K562 (cell line): Measurements from ENCODE around the gene PIANP. TPM values are rescaled to one million over a fixed set of nuclear protein-coding genes. Genes with fewer than 3 reads are reported as not detected.

Source experiments
- ADNP ChIP-seq: fragments of 200-800 bp; sonication (Bioruptor generic); IDR thresholded peaks from 2 replicates; pipeline ENCODE4 v1.6.1; 2016; ENCODE audit warnings: missing genetic modification characterization, missing compliant biosample characterization
- CBX1 ChIP-seq: sonication (generic); IDR thresholded peaks from 2 replicates; pipeline ENCODE4 v1.6.1; 2016; ENCODE audit warnings: antibody characterized with exemption, low read depth, mild to moderate bottlenecking
- CCAR2 ChIP-seq: fragments of 200-400 bp; formaldehyde crosslinking; IDR thresholded peaks from 2 replicates; pipeline ENCODE4 v1.6.1; 2017; ENCODE audit warnings: mild to moderate bottlenecking, low read depth, low read length
- FIP1L1 ChIP-seq: fragments of 200-400 bp; formaldehyde crosslinking; IDR thresholded peaks from 2 replicates; pipeline ENCODE4 v1.6.1; 2018; ENCODE audit warnings: mild to moderate bottlenecking, low read depth, low read length; ENCODE audit not compliant: poor library complexity, severe bottlenecking
- FOXA1 ChIP-seq: fragments of 450-650 bp; IDR thresholded peaks from 2 replicates; pipeline ENCODE4 v1.6.1; 2016; ENCODE audit warnings: mild to moderate bottlenecking, borderline replicate concordance
- FOXM1 ChIP-seq, 2 experiments: fragments of 450-650 bp in 1 of 2; sonication (generic) in 1 of 2; formaldehyde crosslinking in 1 of 2; IDR thresholded peaks; 2 replicates each; pipeline versions ENCODE4 v1.6.1 to v1.9.0; 2017 to 2022; ENCODE audit warnings: low read depth in 2 of 2, mild to moderate bottlenecking in 2 of 2, missing genetic modification reagents in 1 of 2, moderate library complexity in 1 of 2
- GABPB1 ChIP-seq: sonication (generic); formaldehyde crosslinking; IDR thresholded peaks from 2 replicates; pipeline ENCODE4 v1.8.0; 2022; ENCODE audit warnings: mild to moderate bottlenecking, missing genetic modification reagents
- GATAD2A ChIP-seq: fragments of 450-650 bp; IDR thresholded peaks from 2 replicates; pipeline ENCODE4 v1.6.1; 2017
- GTF2A2 ChIP-seq: IDR thresholded peaks from 2 replicates; pipeline ENCODE4 v1.6.1; 2016; ENCODE audit warnings: mild to moderate bottlenecking, missing genetic modification characterization, missing compliant biosample characterization
- HNRNPK ChIP-seq: fragments of 200-400 bp; formaldehyde crosslinking; IDR thresholded peaks from one replicate; pipeline ENCODE4 v1.6.1; 2018; ENCODE audit warnings: mild to moderate bottlenecking, low read depth, low read length; ENCODE audit not compliant: poor library complexity, severe bottlenecking
- L3MBTL2 ChIP-seq: fragments of 450-650 bp; IDR thresholded peaks from 2 replicates; pipeline ENCODE4 v1.6.1; 2016; ENCODE audit warnings: mild to moderate bottlenecking, moderate library complexity
- MTA3 ChIP-seq: fragments of 450-650 bp; formaldehyde crosslinking; IDR thresholded peaks from 2 replicates; pipeline ENCODE4 v1.6.1; 2017; ENCODE audit warnings: mild to moderate bottlenecking, borderline replicate concordance
- MXI1 ChIP-seq: IDR thresholded peaks from 2 replicates; pipeline ENCODE4 v1.6.1; 2011; ENCODE audit warnings: low read depth, mild to moderate bottlenecking, improper control_type of control experiment, low read length
- MYC ChIP-seq, 2 experiments: fragments of 250-450 bp in 1 of 2; sonication (Bioruptor Pico) in 1 of 2; IDR thresholded peaks; 2 replicates each; pipeline versions ENCODE4 v1.5.1 to v1.6.1; 2012 to 2021; ENCODE audit warnings: low read depth in 2 of 2, borderline replicate concordance in 1 of 2, improper control_type of control experiment in 1 of 2, low read length in 1 of 2, mild to moderate bottlenecking in 1 of 2, moderate library complexity in 1 of 2
- NELFE ChIP-seq: IDR thresholded peaks from 2 replicates; pipeline ENCODE4 v1.6.1; 2011; ENCODE audit warnings: mild to moderate bottlenecking; ENCODE audit not compliant: insufficient read depth, insufficient read length
- OTX1 ChIP-seq: fragments of 450-650 bp; formaldehyde crosslinking; IDR thresholded peaks from 2 replicates; pipeline ENCODE4 v1.4.0; 2022; ENCODE audit warnings: mild to moderate bottlenecking
- PML ChIP-seq: IDR thresholded peaks from 2 replicates; pipeline ENCODE4 v1.6.1; 2012; ENCODE audit warnings: low read length, inconsistent platforms
- SMAD2 ChIP-seq: fragments of 150-350 bp; IDR thresholded peaks from 2 replicates; pipeline ENCODE4 v1.6.1; 2014; ENCODE audit warnings: low read depth, mild to moderate bottlenecking, low read length
- STAG1 ChIP-seq: sonication (generic); formaldehyde crosslinking; IDR thresholded peaks from 2 replicates; pipeline ENCODE4 v1.5.0; 2020; ENCODE audit warnings: missing genetic modification reagents, borderline replicate concordance
- ZNF24 ChIP-seq: fragments of 450-650 bp; IDR thresholded peaks from 2 replicates; pipeline ENCODE4 v1.6.1; 2016
- ZNF347 ChIP-seq: fragments of 450-650 bp; formaldehyde crosslinking; IDR thresholded peaks from 2 replicates; pipeline ENCODE4 v1.4.0; 2020; ENCODE audit warnings: low read depth, mild to moderate bottlenecking, moderate library complexity
- polyA plus RNA-seq, 8 experiments: library from polyadenylated mRNA; depleted of rRNA in 4 of 8; stranded (reverse) in 5 of 8; unstranded in 3 of 8; fragments of >200 nt; fragmentation: Nextera tagmentation in 2 of 8; fragmentation: Illumina TruSeq in 1 of 8; extraction: Ambion mirVana in 2 of 8; extraction: Trizol in 1 of 8; gene quantifications; 2 replicates each; pipeline versions ENCODE4 v1.2.1 to v1.2.3, GENCODE V29; 2011 to 2014; ENCODE audit warnings: inconsistent platforms in 1 of 8, missing spikeins in 1 of 8
- total RNA-seq, 7 experiments: library from RNA; depleted of rRNA in 6 of 7; stranded (reverse); fragments of >200 nt in 6 of 7; fragmentation: Illumina TruSeq in 2 of 7; extraction: Trizol in 2 of 7; gene quantifications; 2 replicates each; pipeline versions ENCODE4 v1.2.1 to v1.2.3, GENCODE V29; 2011 to 2021; ENCODE audit warnings: low replicate concordance in 1 of 7
- TF ChIP-seq, protein P1 (sequence below): fragments of 450-650 bp; formaldehyde crosslinking; IDR thresholded peaks from 2 replicates; pipeline ENCODE4 v1.4.0; 2020; ENCODE audit warnings: mild to moderate bottlenecking, moderate library complexity
- TF ChIP-seq, protein P2 (sequence below): sonication (generic); formaldehyde crosslinking; IDR thresholded peaks from 2 replicates; pipeline ENCODE4 v1.8.1; 2023; ENCODE audit warnings: missing genetic modification reagents, mild to moderate bottlenecking, borderline replicate concordance

The PIANP gene
- total and polyA plus RNA-seq, 9 of the 15 experiments (the other 6 are each of a cell fraction or from before 2014, with no cell fraction given) = 0.07 TPM; not detected in 8

DNA sequence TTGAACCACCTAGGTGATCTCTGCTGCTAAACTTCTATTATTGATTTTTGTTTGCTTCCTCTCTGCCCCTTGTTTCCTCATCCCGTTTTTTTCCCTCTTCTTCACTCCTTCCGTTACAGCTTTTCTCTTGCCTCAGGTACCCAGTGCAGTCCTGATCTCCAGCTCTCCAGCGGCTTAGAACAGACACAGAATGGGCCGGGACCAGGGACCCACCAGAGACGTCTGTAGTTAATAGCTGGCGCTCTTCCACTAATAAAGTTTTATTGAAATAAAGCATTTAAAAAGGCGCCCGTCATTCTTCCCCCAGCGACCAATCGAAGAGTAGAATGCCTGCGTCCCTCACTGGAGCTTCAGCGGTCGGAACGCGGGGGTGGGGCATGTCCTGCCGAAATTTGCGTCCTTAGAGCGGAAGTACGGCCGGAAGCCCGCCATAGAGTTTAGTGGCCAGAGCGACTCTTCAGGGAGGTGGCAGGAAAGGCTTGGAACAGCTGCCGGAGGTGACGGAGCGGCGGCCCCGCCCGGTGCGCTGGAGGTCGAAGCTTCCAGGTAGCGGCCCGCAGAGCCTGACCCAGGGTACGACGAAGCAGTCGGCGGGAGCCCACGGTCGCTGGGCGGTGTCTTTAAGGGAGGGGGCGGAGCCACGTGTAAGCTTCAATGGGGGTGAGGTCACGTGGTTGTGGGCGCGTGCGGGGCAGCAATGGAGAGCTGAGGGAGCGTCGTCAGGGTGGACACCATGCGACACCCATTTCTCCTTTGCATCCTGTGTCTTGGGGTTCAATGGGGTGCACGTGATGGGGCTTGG, 23.2 kb upstream of the PIANP start, which contains the start of gene COPS7A (continued):
- TF ChIP-seq MTA3 = peak; percentile 81
- TF ChIP-seq STAG1 (CRISPR knock-in tag) = 0 out of 2 replicates have a peak, but pooled peaks have one; percentile 25
- no peak for TF ChIP-seq GATAD2A
- TF ChIP-seq CBX1 = peak; percentile 69; the same call in 1 of the 2 replicates
- TF ChIP-seq OTX1 (CRISPR knock-in tag) = no peak
- TF ChIP-seq, protein P1, sequence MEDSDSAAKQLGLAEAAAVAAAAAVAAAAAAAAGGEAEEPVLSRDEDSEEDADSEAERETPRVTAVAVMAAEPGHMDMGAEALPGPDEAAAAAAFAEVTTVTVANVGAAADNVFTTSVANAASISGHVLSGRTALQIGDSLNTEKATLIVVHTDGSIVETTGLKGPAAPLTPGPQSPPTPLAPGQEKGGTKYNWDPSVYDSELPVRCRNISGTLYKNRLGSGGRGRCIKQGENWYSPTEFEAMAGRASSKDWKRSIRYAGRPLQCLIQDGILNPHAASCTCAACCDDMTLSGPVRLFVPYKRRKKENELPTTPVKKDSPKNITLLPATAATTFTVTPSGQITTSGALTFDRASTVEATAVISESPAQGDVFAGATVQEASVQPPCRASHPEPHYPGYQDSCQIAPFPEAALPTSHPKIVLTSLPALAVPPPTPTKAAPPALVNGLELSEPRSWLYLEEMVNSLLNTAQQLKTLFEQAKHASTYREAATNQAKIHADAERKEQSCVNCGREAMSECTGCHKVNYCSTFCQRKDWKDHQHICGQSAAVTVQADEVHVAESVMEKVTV (CRISPR knock-in tag) = no peak
- TF ChIP-seq, protein P2, sequence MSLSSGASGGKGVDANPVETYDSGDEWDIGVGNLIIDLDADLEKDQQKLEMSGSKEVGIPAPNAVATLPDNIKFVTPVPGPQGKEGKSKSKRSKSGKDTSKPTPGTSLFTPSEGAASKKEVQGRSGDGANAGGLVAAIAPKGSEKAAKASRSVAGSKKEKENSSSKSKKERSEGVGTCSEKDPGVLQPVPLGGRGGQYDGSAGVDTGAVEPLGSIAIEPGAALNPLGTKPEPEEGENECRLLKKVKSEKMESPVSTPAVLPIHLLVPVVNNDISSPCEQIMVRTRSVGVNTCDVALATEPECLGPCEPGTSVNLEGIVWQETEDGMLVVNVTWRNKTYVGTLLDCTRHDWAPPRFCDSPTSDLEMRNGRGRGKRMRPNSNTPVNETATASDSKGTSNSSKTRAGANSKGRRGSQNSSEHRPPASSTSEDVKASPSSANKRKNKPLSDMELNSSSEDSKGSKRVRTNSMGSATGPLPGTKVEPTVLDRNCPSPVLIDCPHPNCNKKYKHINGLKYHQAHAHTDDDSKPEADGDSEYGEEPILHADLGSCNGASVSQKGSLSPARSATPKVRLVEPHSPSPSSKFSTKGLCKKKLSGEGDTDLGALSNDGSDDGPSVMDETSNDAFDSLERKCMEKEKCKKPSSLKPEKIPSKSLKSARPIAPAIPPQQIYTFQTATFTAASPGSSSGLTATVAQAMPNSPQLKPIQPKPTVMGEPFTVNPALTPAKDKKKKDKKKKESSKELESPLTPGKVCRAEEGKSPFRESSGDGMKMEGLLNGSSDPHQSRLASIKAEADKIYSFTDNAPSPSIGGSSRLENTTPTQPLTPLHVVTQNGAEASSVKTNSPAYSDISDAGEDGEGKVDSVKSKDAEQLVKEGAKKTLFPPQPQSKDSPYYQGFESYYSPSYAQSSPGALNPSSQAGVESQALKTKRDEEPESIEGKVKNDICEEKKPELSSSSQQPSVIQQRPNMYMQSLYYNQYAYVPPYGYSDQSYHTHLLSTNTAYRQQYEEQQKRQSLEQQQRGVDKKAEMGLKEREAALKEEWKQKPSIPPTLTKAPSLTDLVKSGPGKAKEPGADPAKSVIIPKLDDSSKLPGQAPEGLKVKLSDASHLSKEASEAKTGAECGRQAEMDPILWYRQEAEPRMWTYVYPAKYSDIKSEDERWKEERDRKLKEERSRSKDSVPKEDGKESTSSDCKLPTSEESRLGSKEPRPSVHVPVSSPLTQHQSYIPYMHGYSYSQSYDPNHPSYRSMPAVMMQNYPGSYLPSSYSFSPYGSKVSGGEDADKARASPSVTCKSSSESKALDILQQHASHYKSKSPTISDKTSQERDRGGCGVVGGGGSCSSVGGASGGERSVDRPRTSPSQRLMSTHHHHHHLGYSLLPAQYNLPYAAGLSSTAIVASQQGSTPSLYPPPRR (CRISPR knock-in tag) = no peak
- TF ChIP-seq PML = peak; percentile 19; the same call in 1 of the 2 replicates
- no peak for TF ChIP-seq ZNF347 (CRISPR knock-in tag)
- TF ChIP-seq MXI1 = peak; percentile 58
- TF ChIP-seq CCAR2 = no peak
- TF ChIP-seq ZNF24 = no peak
- TF ChIP-seq SMAD2 = no peak
- peak; percentile 98 for TF ChIP-seq L3MBTL2
- TF ChIP-seq FOXM1 (IDR thresholded peaks at IDR 0.05; ENCODE audit: low read depth) = peak; percentile 62; the same call in 1 of the 2 replicates
- TF ChIP-seq FOXM1 (CRISPR knock-in tag; IDR thresholded peaks at IDR 0.05; ENCODE audit: low read depth) = no peak
- TF ChIP-seq FOXA1 = no peak
- peak; percentile 98 for TF ChIP-seq MYC (IDR thresholded peaks at IDR 0.05; ENCODE audit: low read depth, low read length)
- peak; percentile 81; the same call in 1 of the 2 replicates for TF ChIP-seq MYC (CRISPR knock-in tag; IDR thresholded peaks at IDR 0.05; ENCODE audit: borderline replicate concordance, low read depth)
- TF ChIP-seq FIP1L1 = no peak
- TF ChIP-seq NELFE = no peak
- TF ChIP-seq HNRNPK = no peak
- peak; percentile 94 for TF ChIP-seq GABPB1 (CRISPR knock-in tag)
- TF ChIP-seq GTF2A2 (tag) = no peak
- no peak for TF ChIP-seq ADNP (tag)
